Panc1 (cell line): ENCODE measurements around the gene OR2V2. TPM values are rescaled to one million over a fixed set of nuclear protein-coding genes. Genes with fewer than 3 reads are reported as not detected.

Source experiments
- ATAC-seq: fragments of 200-7000 bp; cut with Tn5 transposase; 2 replicates; pipeline ENCODE4 v1.9.1; 2020; ENCODE audit warnings: mild to moderate bottlenecking, moderate library complexity
- BruUV-seq: library from RNA; stranded (reverse); fragments of 400-500 nt; replicated peaks from 2 replicates; lab custom pipeline; 2021; lab: Mats Ljungman, UMichigan
- CTCF ChIA-PET: fragments of 300-600 bp; sonication (Branson Sonifier 250); formaldehyde crosslinking; loops from one replicate; lab custom pipeline; 2022; ENCODE audit warnings: antibody characterized with exemption; lab: Charles Lee
- POLR2A ChIA-PET: fragments of 300-600 bp; sonication (Branson Sonifier 250); formaldehyde crosslinking; loops from one replicate; lab custom pipeline; 2022; ENCODE audit warnings: antibody characterized with exemption; lab: Charles Lee
- DNase-seq: peaks from one replicate; pipeline ENCODE4 v3.0.0-alpha.2; 2010; ENCODE audit warnings: low read depth, low spot score
- H3K27ac ChIP-seq: 2 replicates; pipeline ENCODE4 v1.5.1; 2011; ENCODE audit warnings: mild to moderate bottlenecking, low read length, inconsistent platforms
- H3K27me3 ChIP-seq: fragments of 200-500 bp; sonication (Bioruptor generic); 2 replicates; pipeline ENCODE4 v1.6.0; 2014; ENCODE audit warnings: low read length, inconsistent platforms; ENCODE audit not compliant: control insufficient read depth, insufficient read depth
- H3K36me3 ChIP-seq: fragments of 200-500 bp; sonication (Bioruptor generic); 2 replicates; pipeline ENCODE4 v1.5.1; 2014; ENCODE audit warnings: inconsistent platforms, mild to moderate bottlenecking, low read length, moderate library complexity; ENCODE audit not compliant: control insufficient read depth, insufficient read depth
- H3K4me1 ChIP-seq: 2 replicates; pipeline ENCODE4 v1.5.1; 2011; ENCODE audit warnings: inconsistent platforms, mild to moderate bottlenecking, low read length, moderate library complexity; ENCODE audit not compliant: control insufficient read depth, insufficient read depth
- H3K4me3 ChIP-seq, 2 experiments: 2 replicates each; pipeline ENCODE4 v1.5.1; 2011 to 2012; ENCODE audit warnings: low read depth in 2 of 2, low read length in 2 of 2, mild to moderate bottlenecking in 2 of 2, inconsistent platforms in 1 of 2, moderate library complexity in 1 of 2
- H3K9me3 ChIP-seq: fragments of 200-500 bp; sonication (Bioruptor generic); 2 replicates; pipeline ENCODE4 v1.5.1; 2014; ENCODE audit warnings: low read depth, mild to moderate bottlenecking, inconsistent platforms, low read length, moderate library complexity; ENCODE audit not compliant: control insufficient read depth, insufficient read depth
- POLR2AphosphoS5 ChIP-seq: IDR thresholded peaks from 2 replicates; pipeline ENCODE4 v1.6.1; 2012; ENCODE audit warnings: mild to moderate bottlenecking, low read depth, low read length, moderate library complexity
- SIN3A ChIP-seq: IDR thresholded peaks from 2 replicates; pipeline ENCODE4 v1.6.1; 2012; ENCODE audit warnings: low read depth, mild to moderate bottlenecking, low read length, moderate library complexity, borderline replicate concordance; ENCODE audit not compliant: insufficient read depth
- TCF7L2 ChIP-seq: IDR thresholded peaks from 2 replicates; pipeline ENCODE4 v1.6.1; 2011; ENCODE audit warnings: mild to moderate bottlenecking, low read depth, low read length, inconsistent platforms
- in situ Hi-C: cut with HindIII; loops from 2 replicates; pipeline ENCODE4 v1.10.0; 2016; ENCODE audit warnings: low sequenced_read_pairs, low pct_unique_long_range_greater_than_20kb
- intact Hi-C: fragments of 100-400 bp; cut with micrococcal nuclease; formaldehyde crosslinking; loops from one replicate; pipeline ENCODE4 v1.10.0; 2022; ENCODE audit not compliant: unreplicated experiment
- total RNA-seq: library from RNA; stranded (reverse); gene quantifications from one replicate; pipeline ENCODE4 v1.2.1, GENCODE V29; 2021; ENCODE audit not compliant: unreplicated experiment
- TF ChIP-seq, protein P1 (sequence below), 2 experiments: IDR thresholded peaks; 2 replicates each; pipeline ENCODE4 v1.6.1; 2011 to 2012; ENCODE audit warnings: low read depth in 2 of 2, control low read depth in 1 of 2, low read length in 1 of 2, mild to moderate bottlenecking in 1 of 2, moderate library complexity in 1 of 2; ENCODE audit not compliant: insufficient read depth in 1 of 2
- TF ChIP-seq, protein P2 (sequence below): fragments of 450-650 bp; IDR thresholded peaks from 2 replicates; pipeline ENCODE4 v1.5.1; 2017; ENCODE audit warnings: mild to moderate bottlenecking

Gene OR2V2
- total RNA-seq, 1 experiment from 2014 or later, result not detected

DNA sequence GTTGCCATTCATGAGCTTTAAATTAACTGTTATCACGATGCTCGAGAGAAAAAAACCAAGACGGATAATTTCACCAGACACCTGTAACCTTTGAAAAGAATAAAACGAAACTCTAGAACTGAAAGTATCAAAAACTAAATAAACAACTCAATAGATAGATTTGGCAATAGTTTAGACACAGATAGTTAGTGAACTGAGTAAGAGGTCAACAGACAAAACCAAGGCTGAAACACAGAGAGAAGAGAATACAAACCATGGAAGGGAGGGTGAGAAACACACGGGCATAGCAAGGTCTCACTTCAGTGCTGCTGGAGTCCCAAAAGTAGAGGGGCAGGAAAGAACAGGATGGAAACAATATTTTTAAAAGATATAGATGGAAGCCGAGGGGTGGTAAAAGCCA is 13.1 kb upstream of the OR2V2 start:
- BruUV-seq, result no TSS peak
- ATAC-seq (no peak), DNase-seq (no peak)
- Histone ChIP-seq H3K27ac (no peak overlapping the region), H3K4me1 (peaks cover 9% of the 10 kb centered on the region), H3K27me3 (no peaks in the 10 kb centered on the region), H3K4me3 (no peak overlapping the region; a peak in 1 of 4 replicates), H3K9me3 (no peaks in the 10 kb centered on the region; the same call in 1 of the 2 replicates), H3K36me3 (no peaks in the 10 kb centered on the region)
- ChIA-PET CTCF (no interaction called here), POLR2A (no interaction called here)
- TF ChIP-seq, protein P1, sequence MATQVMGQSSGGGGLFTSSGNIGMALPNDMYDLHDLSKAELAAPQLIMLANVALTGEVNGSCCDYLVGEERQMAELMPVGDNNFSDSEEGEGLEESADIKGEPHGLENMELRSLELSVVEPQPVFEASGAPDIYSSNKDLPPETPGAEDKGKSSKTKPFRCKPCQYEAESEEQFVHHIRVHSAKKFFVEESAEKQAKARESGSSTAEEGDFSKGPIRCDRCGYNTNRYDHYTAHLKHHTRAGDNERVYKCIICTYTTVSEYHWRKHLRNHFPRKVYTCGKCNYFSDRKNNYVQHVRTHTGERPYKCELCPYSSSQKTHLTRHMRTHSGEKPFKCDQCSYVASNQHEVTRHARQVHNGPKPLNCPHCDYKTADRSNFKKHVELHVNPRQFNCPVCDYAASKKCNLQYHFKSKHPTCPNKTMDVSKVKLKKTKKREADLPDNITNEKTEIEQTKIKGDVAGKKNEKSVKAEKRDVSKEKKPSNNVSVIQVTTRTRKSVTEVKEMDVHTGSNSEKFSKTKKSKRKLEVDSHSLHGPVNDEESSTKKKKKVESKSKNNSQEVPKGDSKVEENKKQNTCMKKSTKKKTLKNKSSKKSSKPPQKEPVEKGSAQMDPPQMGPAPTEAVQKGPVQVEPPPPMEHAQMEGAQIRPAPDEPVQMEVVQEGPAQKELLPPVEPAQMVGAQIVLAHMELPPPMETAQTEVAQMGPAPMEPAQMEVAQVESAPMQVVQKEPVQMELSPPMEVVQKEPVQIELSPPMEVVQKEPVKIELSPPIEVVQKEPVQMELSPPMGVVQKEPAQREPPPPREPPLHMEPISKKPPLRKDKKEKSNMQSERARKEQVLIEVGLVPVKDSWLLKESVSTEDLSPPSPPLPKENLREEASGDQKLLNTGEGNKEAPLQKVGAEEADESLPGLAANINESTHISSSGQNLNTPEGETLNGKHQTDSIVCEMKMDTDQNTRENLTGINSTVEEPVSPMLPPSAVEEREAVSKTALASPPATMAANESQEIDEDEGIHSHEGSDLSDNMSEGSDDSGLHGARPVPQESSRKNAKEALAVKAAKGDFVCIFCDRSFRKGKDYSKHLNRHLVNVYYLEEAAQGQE (IDR thresholded peaks at IDR 0.05; ENCODE audit: insufficient read depth in 1 of 2, low read depth in 2 of 2, low read length in 1 of 2), result no peak
- TF ChIP-seq, protein P2, sequence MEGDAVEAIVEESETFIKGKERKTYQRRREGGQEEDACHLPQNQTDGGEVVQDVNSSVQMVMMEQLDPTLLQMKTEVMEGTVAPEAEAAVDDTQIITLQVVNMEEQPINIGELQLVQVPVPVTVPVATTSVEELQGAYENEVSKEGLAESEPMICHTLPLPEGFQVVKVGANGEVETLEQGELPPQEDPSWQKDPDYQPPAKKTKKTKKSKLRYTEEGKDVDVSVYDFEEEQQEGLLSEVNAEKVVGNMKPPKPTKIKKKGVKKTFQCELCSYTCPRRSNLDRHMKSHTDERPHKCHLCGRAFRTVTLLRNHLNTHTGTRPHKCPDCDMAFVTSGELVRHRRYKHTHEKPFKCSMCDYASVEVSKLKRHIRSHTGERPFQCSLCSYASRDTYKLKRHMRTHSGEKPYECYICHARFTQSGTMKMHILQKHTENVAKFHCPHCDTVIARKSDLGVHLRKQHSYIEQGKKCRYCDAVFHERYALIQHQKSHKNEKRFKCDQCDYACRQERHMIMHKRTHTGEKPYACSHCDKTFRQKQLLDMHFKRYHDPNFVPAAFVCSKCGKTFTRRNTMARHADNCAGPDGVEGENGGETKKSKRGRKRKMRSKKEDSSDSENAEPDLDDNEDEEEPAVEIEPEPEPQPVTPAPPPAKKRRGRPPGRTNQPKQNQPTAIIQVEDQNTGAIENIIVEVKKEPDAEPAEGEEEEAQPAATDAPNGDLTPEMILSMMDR, result no peak
- TF ChIP-seq POLR2AphosphoS5, result no peak
- no peak for TF ChIP-seq SIN3A
- TF ChIP-seq TCF7L2, result no peak
- intact Hi-C loops (no loop called here), in situ Hi-C loops (no loop called here)

DNA sequence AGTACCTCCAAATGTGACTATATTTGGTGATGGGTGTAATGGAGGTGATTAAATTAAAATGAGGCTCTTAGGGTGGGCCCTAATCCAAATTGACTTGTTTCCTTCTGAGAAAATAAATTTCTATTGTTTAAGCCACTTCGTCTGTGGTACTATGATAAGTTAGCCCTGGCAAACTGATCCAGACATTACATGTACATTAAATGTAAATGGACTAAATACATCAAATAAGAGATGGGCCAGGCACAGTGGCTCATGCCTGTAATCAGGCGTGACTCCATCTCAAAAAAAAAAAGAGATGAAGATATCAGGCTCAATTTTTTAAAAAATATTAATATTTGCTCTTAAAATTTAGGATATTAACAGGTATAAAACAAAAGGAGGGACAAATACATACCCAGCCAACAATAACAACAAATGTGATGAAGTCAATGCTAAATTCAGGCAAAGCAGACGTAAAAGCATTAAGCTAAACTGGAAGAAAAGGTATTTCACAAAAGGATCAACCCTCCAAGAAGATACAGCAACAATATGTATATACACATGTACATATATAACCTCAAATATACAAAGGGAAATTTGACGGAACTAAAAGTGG is 10.9 kb upstream of the OR2V2 start:
- ATAC-seq (no peak), DNase-seq (no peak)
- H3K4me3 ChIP-seq, result no peak overlapping the region
- POLR2A ChIA-PET, result no interaction called here
- H3K4me1 ChIP-seq, result peaks cover 9% of the 10 kb centered on the region
- no TSS peak for BruUV-seq
- H3K36me3 ChIP-seq, result no peaks in the 10 kb centered on the region
- H3K9me3 ChIP-seq, result no peaks in the 10 kb centered on the region; the same call in 1 of the 2 replicates
- TF ChIP-seq, protein P2, result no peak
- TF ChIP-seq TCF7L2, result no peak
- TF ChIP-seq SIN3A, result no peak
- TF ChIP-seq, protein P1 (IDR thresholded peaks at IDR 0.05; ENCODE audit: insufficient read depth in 1 of 2, low read depth in 2 of 2, low read length in 1 of 2), result no peak
- TF ChIP-seq POLR2AphosphoS5, result no peak
- CTCF ChIA-PET, result no interaction called here
- H3K27me3 ChIP-seq, result no peaks in the 10 kb centered on the region
- no peak overlapping the region for H3K27ac ChIP-seq
- in situ Hi-C loops (no loop called here), intact Hi-C loops (no loop called here)
